Measurements from ENCODE around the gene TAF1L. TPM values are rescaled to one million over a fixed set of nuclear protein-coding genes. Genes with fewer than 3 reads are reported as not detected.

TAF1L gene
- total RNA-seq, result not detected

GRCh38 chr9:32635362-32635761 lies at the start of gene TAF1L:
Gene TAF1L, minus strand, starts transcription at chr9:32635669. Its CDS starts 90 bp downstream, at chr9:32635579.
- no peak for DNase-seq (ENCODE audit: low spot score in 2 of 2)
- TF ChIP-seq POLR2A (IDR thresholded peaks at IDR 0.05), result no peak
- no peak for TF ChIP-seq CTCF (IDR thresholded peaks at IDR 0.05)
- H3K4me3 ChIP-seq (ENCODE audit: low read depth, poor library complexity, severe bottlenecking), result no peak within 1 kb of the TSS
- intact Hi-C loops (cut with DNase I; ENCODE audit: low total_unique reads), result no loop called here
- 92 to 93% methylated on average over 23 of the region's 23 CpGs for WGBS, 2 donors

- intact Hi-C loops (cut with DNase I; ENCODE audit: low total_unique reads), result no loop called here
- 93 to 96% methylated on average over 1 of the region's 1 CpG for WGBS, 2 donors
- no peak for DNase-seq (ENCODE audit: low spot score in 2 of 2)
- no peak for TF ChIP-seq CTCF (IDR thresholded peaks at IDR 0.05)
- TF ChIP-seq POLR2A (IDR thresholded peaks at IDR 0.05), result no peak
- no peak overlapping the region for H3K4me3 ChIP-seq (ENCODE audit: low read depth, poor library complexity, severe bottlenecking)
These were observed 46.3 kb upstream of the TAF1L start for GRCh38 chr9:32681751-32682150.

- WGBS, 2 donors, result 81 to 93% methylated on average over 1 of the region's 1 CpG
- no peak for DNase-seq (ENCODE audit: low spot score in 2 of 2)
- intact Hi-C loops (cut with DNase I; ENCODE audit: low total_unique reads), result no loop called here
- H3K4me3 ChIP-seq (ENCODE audit: low read depth, poor library complexity, severe bottlenecking), result no peak overlapping the region
- TF ChIP-seq POLR2A (IDR thresholded peaks at IDR 0.05) (no peak), CTCF (IDR thresholded peaks at IDR 0.05) (no peak)
These were observed 42.5 kb upstream of the TAF1L start for GRCh38 chr9:32677931-32678330.

GRCh38 chr9:32672469-32672868 lies 37.0 kb upstream of the TAF1L start:
- whole genome bisulfite sequencing, 2 donors, result 60 to 66% methylated on average over 6 of the region's 6 CpGs
- TF ChIP-seq CTCF (IDR thresholded peaks at IDR 0.05), result no peak
- no peak for TF ChIP-seq POLR2A (IDR thresholded peaks at IDR 0.05)
- H3K4me3 ChIP-seq (ENCODE audit: low read depth, poor library complexity, severe bottlenecking), result no peak overlapping the region
- intact Hi-C loops (cut with DNase I; ENCODE audit: low total_unique reads), result no loop called here
- no peak for DNase-seq (ENCODE audit: low spot score in 2 of 2)

GRCh38 chr9:32671333-32671732 lies 35.9 kb upstream of the TAF1L start:
- WGBS, 2 donors, result 67 to 86% methylated on average over 1 of the region's 1 CpG
- no peak for DNase-seq (ENCODE audit: low spot score in 2 of 2)
- H3K4me3 ChIP-seq (ENCODE audit: low read depth, poor library complexity, severe bottlenecking), result no peak overlapping the region
- intact Hi-C loops (cut with DNase I; ENCODE audit: low total_unique reads), result no loop called here
- TF ChIP-seq POLR2A (IDR thresholded peaks at IDR 0.05), result no peak
- TF ChIP-seq CTCF (IDR thresholded peaks at IDR 0.05), result no peak

GRCh38 chr9:32665101-32665500 lies 29.6 kb upstream of the TAF1L start:
- no peak for TF ChIP-seq CTCF (IDR thresholded peaks at IDR 0.05)
- no peak for TF ChIP-seq POLR2A (IDR thresholded peaks at IDR 0.05)
- intact Hi-C loops (cut with DNase I; ENCODE audit: low total_unique reads), result no loop called here
- DNase-seq (ENCODE audit: low spot score in 2 of 2), result no peak
- 78% methylated on average over 3 of the region's 3 CpGs for WGBS, 2 donors
- no peak overlapping the region for H3K4me3 ChIP-seq (ENCODE audit: low read depth, poor library complexity, severe bottlenecking)

Measured in lower leg skin (tissue), 4 donors.